HepG2 (cell line): ENCODE data around the gene TMEM236. TPM values are rescaled to one million over a fixed set of nuclear protein-coding genes. Genes with fewer than 3 reads are reported as not detected.

Experiments
- ATAC-seq: fragments of 200-7000 bp; cut with Tn5 transposase; 3 replicates; pipeline ENCODE4 v1.9.1; 2020; ENCODE audit warnings: mild to moderate bottlenecking, moderate library complexity
- BruUV-seq: library from RNA; stranded (reverse); fragments of 400-500 nt; replicated peaks from 2 replicates; lab custom pipeline; 2021; lab: Mats Ljungman, UMichigan
- CTCF ChIA-PET: fragments of 300-600 bp; formaldehyde crosslinking; extraction: SDS; loops from one replicate; lab custom pipeline; 2021; ENCODE audit warnings: low total read pairs, inconsistent platforms, low intra/inter-chr PET ratio; lab: Yijun Ruan, JAX
- POLR2A ChIA-PET: fragments of 350-600 bp; sonication (Branson Sonifier 250); formaldehyde crosslinking; loops from one replicate; lab custom pipeline; 2020; ENCODE audit warnings: antibody characterized with exemption, inconsistent platforms; lab: Yijun Ruan, JAX
- DNase-seq: peaks from one replicate; pipeline ENCODE4 v3.0.0-alpha.2; 2015; ENCODE audit warnings: low spot score
- FAIRE-seq: peaks from 3 replicates; lab custom pipeline; 2011; peaks lifted over from hg19 to GRCh38; lab: Jason Lieb, UNC
- H2AFZ ChIP-seq: one replicate; pipeline ENCODE4 v1.6.1; 2011; ENCODE audit warnings: low read length, inconsistent platforms
- H3K27ac ChIP-seq: fragments of 300-600 bp; 3 replicates; pipeline ENCODE4 v1.8.0; 2011; ENCODE audit warnings: mixed run types, mild to moderate bottlenecking, mixed read lengths, low read length, inconsistent platforms; ENCODE audit not compliant: insufficient read depth; ENCODE audit errors: extremely low read length
- H3K27me3 ChIP-seq, 2 experiments: fragments of 200-600 bp in 1 of 2; 2 replicates in 1 of 2; 3 replicates in 1 of 2; pipeline versions ENCODE4 v1.6.0 to v1.8.0; 2011; ENCODE audit warnings: low read length in 2 of 2, mild to moderate bottlenecking in 2 of 2, moderate library complexity in 2 of 2, inconsistent platforms in 1 of 2; ENCODE audit not compliant: insufficient read depth in 2 of 2, control insufficient read depth in 1 of 2
- H3K36me3 ChIP-seq, 2 experiments: fragments of 200-600 bp in 1 of 2; replicated peaks in 1 of 2; 2 replicates in 1 of 2; 3 replicates in 1 of 2; pipeline versions ENCODE4 v1.5.1 to v1.8.0; 2011; ENCODE audit warnings: low read length in 2 of 2, inconsistent platforms in 1 of 2; ENCODE audit not compliant: insufficient read depth in 2 of 2, control insufficient read depth in 1 of 2
- H3K4me1 ChIP-seq: 2 replicates; pipeline ENCODE4 v1.5.1; 2012; ENCODE audit warnings: low read length, inconsistent platforms; ENCODE audit not compliant: insufficient read depth
- H3K4me2 ChIP-seq: 2 replicates; pipeline ENCODE4 v1.6.0; 2011; ENCODE audit warnings: low read depth, low read length, inconsistent platforms
- H3K4me3 ChIP-seq, 3 experiments: fragments of 200-600 bp in 1 of 3; sonication (generic), shearing (Covaris generic) in 1 of 3; replicated peaks in 1 of 3; 2 replicates each; pipeline ENCODE4 v1.5.1; 2011 to 2016; ENCODE audit warnings: low read length in 3 of 3, inconsistent platforms in 2 of 3, low read depth in 2 of 3, mild to moderate bottlenecking in 2 of 3, control low read depth in 1 of 3, mixed read lengths in 1 of 3; ENCODE audit not compliant: insufficient read depth in 1 of 3
- H3K79me2 ChIP-seq: one replicate; pipeline ENCODE4 v1.6.1; 2011; ENCODE audit warnings: low read length, inconsistent platforms; ENCODE audit not compliant: insufficient read depth
- H3K9ac ChIP-seq: 2 replicates; pipeline ENCODE4 v1.6.0; 2011; ENCODE audit warnings: mild to moderate bottlenecking, low read depth, low read length, inconsistent platforms; ENCODE audit not compliant: insufficient read depth
- H3K9me3 ChIP-seq: 2 replicates; pipeline ENCODE4 v1.5.1; 2012; ENCODE audit warnings: mild to moderate bottlenecking, low read length
- H4K20me1 ChIP-seq: 2 replicates; pipeline ENCODE4 v1.6.0; 2011; ENCODE audit warnings: inconsistent platforms, mild to moderate bottlenecking, low read length, moderate library complexity; ENCODE audit not compliant: insufficient read depth
- ATF1 ChIP-seq: IDR thresholded peaks from 2 replicates; pipeline ENCODE4 v1.6.1; 2016; ENCODE audit warnings: mild to moderate bottlenecking, control low read depth
- BHLHE40 ChIP-seq: IDR thresholded peaks from 2 replicates; pipeline ENCODE4 v1.6.1; 2011; ENCODE audit warnings: low read length, improper control_type of control experiment
- MIER3 ChIP-seq: IDR thresholded peaks from 2 replicates; pipeline ENCODE4 v1.6.1; 2016; ENCODE audit warnings: missing compliant biosample characterization, borderline replicate concordance
- RNF2 ChIP-seq: fragments of 450-650 bp; conservative IDR thresholded peaks from 2 replicates; pipeline ENCODE4 v1.6.1; 2016; ENCODE audit warnings: low read depth
- ZBTB3 ChIP-seq: sonication (generic); formaldehyde crosslinking; IDR thresholded peaks from 2 replicates; pipeline ENCODE4 v1.4.0; 2020; ENCODE audit warnings: low read depth, mild to moderate bottlenecking, moderate library complexity, missing genetic modification reagents, borderline replicate concordance
- ZNF124 ChIP-seq: sonication (generic); formaldehyde crosslinking; IDR thresholded peaks from 2 replicates; pipeline ENCODE4 v1.4.0; 2020; ENCODE audit warnings: missing genetic modification reagents
- ZNF205 ChIP-seq: IDR thresholded peaks from 2 replicates; pipeline ENCODE4 v1.6.1; 2018; ENCODE audit warnings: missing biosample characterization, missing genetic modification reagents
- ZNF276 ChIP-seq: sonication (generic); formaldehyde crosslinking; IDR thresholded peaks from 2 replicates; pipeline ENCODE4 v1.4.0; 2020; ENCODE audit warnings: mild to moderate bottlenecking, low read depth, missing genetic modification reagents
- WGBS: methylation state at CpG from one replicate; pipeline ENCODE4 v1.1.6; 2017; ENCODE audit warnings: low lambda C conversion rate; 5-methylcytosine and 5-hydroxymethylcytosine counted together
- in situ Hi-C: cut with HindIII; loops from 2 replicates; pipeline ENCODE4 v1.10.0; 2017; ENCODE audit warnings: low pct_unique_long_range_greater_than_20kb; ENCODE audit not compliant: extremely low pct_ligation_motif_present
- intact Hi-C: fragments of 100-400 bp; cut with micrococcal nuclease; formaldehyde crosslinking; loops from one replicate; pipeline ENCODE4 v1.10.0; 2022; ENCODE audit not compliant: unreplicated experiment
- polyA plus RNA-seq, 8 experiments: library from polyadenylated mRNA; depleted of rRNA in 3 of 8; stranded (reverse) in 7 of 8; unstranded in 1 of 8; fragments of >200 nt; fragmentation: Illumina TruSeq in 4 of 8; extraction: Trizol in 4 of 8; gene quantifications; 2 replicates each; pipeline versions ENCODE4 v1.2.1 to v1.2.3, GENCODE V29; 2011 to 2016; ENCODE audit warnings: low read depth in 4 of 8, missing spikeins in 1 of 8, mixed read lengths in 1 of 8; ENCODE audit not compliant: insufficient read depth in 1 of 8
- total RNA-seq, 5 experiments: library from RNA; depleted of rRNA; stranded (reverse); fragments of >200 nt; fragmentation: Illumina TruSeq; extraction: Trizol; gene quantifications; 2 replicates each; pipeline ENCODE4 v1.2.3, GENCODE V29; 2016; ENCODE audit warnings: low read depth in 1 of 5
- TF ChIP-seq, protein P1 (sequence below): IDR thresholded peaks from 2 replicates; pipeline ENCODE4 v1.6.1; 2016

Gene TMEM236
- total and polyA plus RNA-seq, 2 of the 13 experiments (the other 11 are each of a cell fraction or from before 2014, with no cell fraction given): 0.04 to 0.08 TPM

- H3K4me3 ChIP-seq: no peak overlapping the region
- H3K79me2 ChIP-seq: no peaks in the 10 kb centered on the region
- no peak for DNase-seq
- no peak overlapping the region for H3K9ac ChIP-seq
- no peak overlapping the region for H2AFZ ChIP-seq
- H4K20me1 ChIP-seq: no peaks in the 10 kb centered on the region
- no peak for FAIRE-seq
- ChIA-PET CTCF (no interaction called here), POLR2A (no interaction called here)
- WGBS: 68% methylated on average over 4 of the region's 4 CpGs
- peaks cover 0 to 4% of the 10 kb centered on the region in 2 experiments; a peak in 1 of 5 replicates for H3K27me3 ChIP-seq
- BruUV-seq: no TSS peak
- ATAC-seq: no peak
- in situ Hi-C loops: no loop called here
- no peaks in the 10 kb centered on the region for H3K4me1 ChIP-seq
- no peak overlapping the region for H3K27ac ChIP-seq
- H3K9me3 ChIP-seq: no peaks in the 10 kb centered on the region
- no peak overlapping the region for H3K4me2 ChIP-seq
- TF ChIP-seq ZNF276 (CRISPR knock-in tag) (no peak), MIER3 (no peak), RNF2 (no peak), ZBTB3 (no peak), BHLHE40 (no peak), ZNF205 (no peak), ATF1 (CRISPR knock-in tag) (no peak), ZNF124 (CRISPR knock-in tag) (no peak)
- TF ChIP-seq, protein P1, sequence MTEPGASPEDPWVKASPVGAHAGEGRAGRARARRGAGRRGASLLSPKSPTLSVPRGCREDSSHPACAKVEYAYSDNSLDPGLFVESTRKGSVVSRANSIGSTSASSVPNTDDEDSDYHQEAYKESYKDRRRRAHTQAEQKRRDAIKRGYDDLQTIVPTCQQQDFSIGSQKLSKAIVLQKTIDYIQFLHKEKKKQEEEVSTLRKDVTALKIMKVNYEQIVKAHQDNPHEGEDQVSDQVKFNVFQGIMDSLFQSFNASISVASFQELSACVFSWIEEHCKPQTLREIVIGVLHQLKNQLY (CRISPR knock-in tag): no peak
- intact Hi-C loops: no loop called here
- H3K36me3 ChIP-seq: no peaks in the 10 kb centered on the region
These were observed 19.0 kb downstream of the TMEM236 start for GRCh38 chr10:17771017-17771416.
